Stromal cell of bone marrow (primary cell): ENCODE measurements around the gene CARMIL1.

ENCODE experiments used
- DNase-seq: peaks from one replicate; pipeline ENCODE4 v3.0.0-alpha.2; 2012; ENCODE audit warnings: low read depth

The CARMIL1 gene

GRCh38 chr6:25477006-25477590 is 197.9 kb downstream of the CARMIL1 start:
- DNase-seq: no peak

DNA sequence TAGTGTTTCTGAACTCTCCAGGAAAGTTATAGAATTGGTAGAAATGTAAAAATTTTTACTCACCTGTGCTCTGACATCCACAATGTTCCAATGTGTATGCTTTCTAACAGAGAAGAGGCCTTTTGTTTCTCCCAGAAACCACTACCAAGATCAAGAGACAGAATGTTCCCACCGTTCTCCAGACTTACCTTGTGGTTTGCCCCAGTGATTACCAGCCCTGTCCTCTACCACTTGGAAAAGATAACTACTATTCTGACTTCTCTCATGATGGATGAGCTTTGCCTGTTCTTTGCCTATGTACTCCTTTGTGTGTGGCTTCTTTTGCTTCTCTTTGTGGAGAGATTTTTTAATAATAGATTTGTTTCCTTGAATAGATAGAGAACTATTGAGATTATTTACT is 199.8 kb downstream of the CARMIL1 start:
- no peak for DNase-seq

GRCh38 chr6:25481267-25481666 is 202.1 kb downstream of the CARMIL1 start:
- DNase-seq: no peak

DNA sequence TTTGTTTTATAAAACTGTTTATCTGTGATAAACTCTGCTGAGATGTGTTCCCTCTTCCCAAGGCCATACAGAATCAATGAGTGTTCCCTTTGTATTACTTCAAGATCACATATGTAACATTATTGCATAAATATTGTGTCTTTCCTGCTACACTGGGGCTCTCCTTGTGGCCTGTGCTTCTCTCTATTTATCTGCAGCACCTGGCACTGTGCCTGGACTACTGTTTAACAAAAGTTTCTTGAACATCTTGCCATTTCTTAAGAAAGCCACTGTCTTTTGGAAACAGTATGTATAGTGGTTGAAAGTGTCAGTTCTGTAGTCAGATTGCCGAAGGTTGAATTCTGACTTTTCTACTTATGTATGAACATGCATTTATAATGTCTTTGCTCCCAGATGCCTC is 203.8 kb downstream of the CARMIL1 start:
- DNase-seq: no peak

GRCh38 chr6:25483943-25484342 is 204.8 kb downstream of the CARMIL1 start:
- DNase-seq: no peak

DNA sequence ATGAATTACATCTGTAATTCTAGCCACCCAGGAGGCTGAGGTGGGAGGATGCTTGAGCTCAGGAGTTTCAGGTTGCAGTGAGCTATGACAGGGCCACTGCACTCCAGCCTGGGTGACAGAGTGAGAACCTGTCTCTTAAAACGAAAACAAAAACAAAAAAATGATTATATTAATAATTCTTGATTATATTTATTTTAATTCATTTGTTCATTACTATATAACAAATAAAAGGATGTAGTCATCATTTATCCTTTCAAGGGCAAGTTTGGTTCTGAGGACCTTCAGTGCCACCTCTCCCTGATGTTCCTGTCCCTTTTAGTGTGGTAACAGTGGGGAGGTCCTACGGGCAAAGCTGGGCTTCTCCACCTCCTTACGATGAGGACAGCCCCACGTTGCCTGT is 205.7 kb downstream of the CARMIL1 start:
- DNase-seq: no peak

DNA sequence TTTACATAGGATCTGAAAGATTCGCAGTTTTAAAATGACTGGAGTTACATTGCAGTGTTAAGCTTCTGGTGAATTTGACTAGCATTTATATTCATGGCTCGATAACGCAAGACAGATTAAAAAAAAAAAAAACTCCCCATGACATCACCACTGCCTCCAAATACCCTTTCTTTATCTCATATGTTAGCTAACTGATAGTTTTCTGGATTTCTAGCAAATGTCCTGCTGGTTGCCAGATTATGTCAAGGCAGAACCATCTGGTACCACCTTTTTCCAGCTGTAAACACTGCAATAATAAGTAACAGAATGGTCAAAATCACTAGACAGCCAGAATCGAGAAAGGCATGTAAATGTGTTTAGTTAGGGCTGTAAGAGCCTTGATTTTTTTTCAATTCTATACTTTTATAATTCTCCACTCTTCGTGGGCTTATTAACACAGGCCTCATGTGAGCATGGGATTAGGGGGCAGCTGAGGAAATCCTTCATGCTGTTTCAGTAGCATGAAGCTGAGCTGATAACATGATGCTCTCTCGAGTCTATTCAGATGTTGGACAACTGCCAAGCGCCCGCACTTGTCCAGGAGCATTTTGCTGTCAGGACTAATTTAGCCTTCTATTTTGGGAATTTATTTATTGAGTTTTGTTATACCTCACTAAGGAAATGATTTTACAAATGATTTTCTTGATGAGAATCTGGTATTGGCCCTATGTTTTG is 206.8 kb downstream of the CARMIL1 start:
- no peak for DNase-seq

DNA sequence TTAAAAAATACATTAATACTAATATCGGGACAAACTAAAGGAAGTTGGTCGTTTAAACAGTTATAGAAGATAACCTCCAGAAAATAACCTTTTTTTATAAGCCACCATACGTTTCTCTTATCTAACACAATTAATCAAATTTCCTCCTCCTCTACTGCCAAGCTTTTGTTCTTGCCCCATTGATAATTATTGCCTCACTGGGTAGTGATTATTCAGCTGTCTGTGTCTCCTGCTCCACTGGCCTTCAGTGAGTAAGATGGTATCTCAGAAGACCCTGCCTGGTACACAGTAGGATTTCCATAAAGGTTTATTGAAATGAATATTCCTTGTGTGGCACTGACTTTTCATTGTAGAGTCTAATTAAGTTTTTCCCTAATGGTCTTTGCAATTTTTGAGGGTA is 207.4 kb downstream of the CARMIL1 start:
- no peak for DNase-seq

DNA sequence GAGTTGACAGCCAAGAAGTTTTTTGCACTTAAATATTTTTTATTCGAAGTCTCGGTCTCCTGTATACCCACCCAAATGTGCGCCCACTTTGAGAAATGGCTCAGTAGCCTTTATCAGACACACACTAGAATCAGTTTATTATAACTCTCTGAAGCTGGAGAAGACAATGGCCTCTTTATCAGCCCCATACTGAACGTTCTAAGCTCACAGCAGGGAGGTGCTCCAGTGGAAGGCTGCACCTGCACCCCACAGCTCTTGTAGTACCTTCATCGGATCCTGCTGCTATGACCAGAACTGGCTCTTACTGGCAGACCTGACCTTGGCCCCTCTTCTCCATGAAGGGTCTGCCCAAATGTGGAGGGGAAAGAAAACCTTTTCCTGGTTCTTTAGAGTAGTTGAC is 207.8 kb downstream of the CARMIL1 start:
- no peak for DNase-seq

DNA sequence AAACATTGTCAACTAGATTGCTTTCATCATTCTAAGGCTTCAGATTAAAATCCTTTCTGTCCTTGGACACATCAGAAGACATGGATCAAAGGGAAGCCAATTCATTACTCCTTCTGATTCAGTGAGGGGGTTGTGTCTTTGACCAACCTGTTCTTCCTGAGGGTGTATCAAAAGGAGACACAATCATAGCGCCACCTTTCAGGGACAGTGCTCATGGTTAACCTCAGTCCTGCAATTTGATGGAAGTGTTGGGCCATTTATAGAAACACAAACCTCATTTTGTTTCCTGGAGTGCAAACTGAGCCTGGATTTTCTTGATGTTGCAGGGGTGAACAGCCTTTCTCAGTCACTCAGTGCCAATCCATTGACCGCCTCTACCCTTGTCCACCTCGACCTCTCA is 209.0 kb downstream of the CARMIL1 start:
- no peak for DNase-seq

DNA sequence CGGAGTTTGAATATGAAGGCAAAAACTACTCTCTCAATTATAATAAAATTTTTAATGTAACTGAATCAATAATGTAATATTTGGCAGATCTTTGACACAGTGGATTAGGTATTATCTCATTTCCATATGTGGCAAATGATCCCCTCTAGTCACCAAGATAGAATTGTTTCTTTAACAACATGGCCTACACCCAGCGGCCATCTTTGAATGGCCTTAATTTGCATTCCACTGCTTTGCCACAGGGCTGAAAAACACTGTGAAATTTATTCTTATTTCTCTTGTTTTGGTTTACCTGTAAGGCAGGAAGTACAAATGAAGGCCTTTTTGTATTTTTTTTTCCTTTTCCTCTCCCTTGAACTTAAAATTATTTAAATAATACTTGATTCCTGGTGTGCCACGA is 210.2 kb downstream of the CARMIL1 start:
- DNase-seq: no peak

DNA sequence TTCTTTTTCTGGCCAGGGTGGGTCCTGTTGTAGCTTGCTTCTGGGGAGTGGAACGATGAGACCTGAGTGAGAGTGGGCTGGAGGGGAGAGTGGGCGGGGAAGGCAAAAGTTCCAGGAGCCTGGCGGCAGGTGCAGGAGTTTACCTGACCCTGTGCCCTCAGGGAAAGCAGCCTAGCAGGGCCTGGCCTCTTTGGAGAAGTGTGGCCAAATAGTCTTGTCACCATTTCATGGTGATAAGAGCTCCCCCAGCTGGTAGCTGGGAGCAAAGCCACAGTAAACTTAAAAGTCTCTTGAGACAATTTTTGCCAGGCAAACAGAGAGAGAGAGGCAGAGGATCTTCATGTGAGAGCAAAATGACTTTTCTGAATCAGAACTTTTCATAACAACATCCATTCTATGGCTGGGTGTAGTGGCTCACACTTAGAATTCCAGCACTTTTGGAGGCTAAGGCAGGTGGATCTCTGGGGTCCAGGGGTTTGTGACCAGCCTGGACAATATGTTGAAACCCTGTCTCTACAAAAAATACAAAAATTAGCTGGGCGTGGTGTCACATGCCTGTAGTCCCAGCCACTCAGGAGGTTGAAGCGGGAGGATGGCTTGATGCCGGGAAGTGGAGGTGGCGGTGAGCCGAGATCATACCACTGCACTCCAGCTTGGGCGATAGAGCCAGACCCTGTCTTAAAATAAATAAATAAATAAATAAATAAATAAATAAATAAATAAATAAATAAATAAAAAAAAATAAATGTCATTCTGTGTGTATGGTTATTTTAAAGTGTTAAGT is 211.0 kb downstream of the CARMIL1 start:
- DNase-seq: peak; percentile 80

DNA sequence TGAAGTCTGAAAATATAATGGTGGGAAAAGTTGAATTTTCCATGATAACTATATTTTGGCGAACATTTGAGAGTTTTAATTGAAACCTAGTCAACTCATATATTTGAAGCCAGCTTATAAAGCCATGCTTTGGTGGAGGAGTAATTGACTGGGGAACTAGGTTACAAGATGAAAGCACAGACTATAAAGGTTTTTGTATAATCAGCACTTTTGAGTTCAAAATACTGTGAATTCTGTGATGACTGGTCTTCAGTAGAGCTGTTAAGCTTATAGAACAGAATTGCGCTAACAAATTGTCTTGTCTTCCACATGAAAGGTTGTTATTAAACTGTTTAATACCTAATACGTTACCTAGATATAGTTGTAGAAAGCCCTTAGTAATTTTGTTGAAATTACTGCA is 213.8 kb downstream of the CARMIL1 start:
- DNase-seq: no peak

DNA sequence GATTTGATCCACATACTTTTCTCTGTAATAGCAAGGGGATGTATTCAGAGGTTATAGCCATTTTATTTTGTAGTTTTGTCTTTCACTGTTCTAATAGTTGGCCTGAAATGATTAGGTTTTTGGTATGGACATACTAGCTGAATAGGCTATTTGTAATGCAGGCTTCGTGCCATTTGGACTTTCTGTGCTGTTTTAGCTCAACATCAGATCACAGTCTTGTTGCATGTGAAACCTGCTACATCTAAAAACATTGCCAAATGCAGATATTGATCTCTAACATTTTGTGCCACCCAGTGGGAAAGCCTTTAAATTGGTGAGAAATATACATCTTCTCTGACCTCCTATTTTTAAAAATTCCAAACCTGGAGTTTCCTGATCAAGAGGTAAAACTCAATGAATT is 215.3 kb downstream of the CARMIL1 start:
- no peak for DNase-seq

DNA sequence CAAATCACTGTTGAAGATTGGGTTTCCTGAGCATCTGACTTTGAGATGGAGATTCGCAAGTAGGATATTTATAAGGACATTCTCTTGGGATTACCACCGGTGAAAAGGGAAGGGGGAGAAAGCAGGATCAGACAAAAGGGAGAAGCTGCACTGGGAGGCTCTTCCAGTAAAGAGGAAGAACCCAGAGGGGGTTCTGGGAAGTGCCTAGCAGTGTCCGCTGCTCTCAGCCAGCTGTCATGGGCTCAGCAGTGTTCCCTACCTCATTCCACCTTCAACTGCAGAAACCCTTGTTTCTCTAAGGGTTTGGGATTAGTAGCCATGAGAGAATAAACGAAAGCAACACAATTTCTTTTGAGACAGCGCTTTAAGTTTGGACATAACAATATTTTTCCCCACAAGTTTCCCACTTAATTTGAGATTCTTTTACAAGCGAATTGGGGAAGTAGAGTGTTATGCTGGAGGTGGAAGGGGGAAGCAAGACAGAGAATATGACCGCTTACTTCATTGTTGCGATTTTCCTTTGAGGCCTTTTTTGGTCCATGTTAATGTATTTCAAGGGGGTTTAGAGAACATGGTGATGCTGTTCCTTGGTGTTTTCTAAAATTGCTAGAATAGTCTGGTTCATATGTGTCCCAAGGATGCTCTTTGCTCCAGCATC is 218.3 kb downstream of the CARMIL1 start:
- DNase-seq: no peak

- DNase-seq: no peak
Observed at GRCh38 chr6:25498505-25498904, 219.3 kb downstream of the CARMIL1 start.

GRCh38 chr6:25499615-25500235 is 220.6 kb downstream of the CARMIL1 start:
- DNase-seq: peak; percentile 9

DNA sequence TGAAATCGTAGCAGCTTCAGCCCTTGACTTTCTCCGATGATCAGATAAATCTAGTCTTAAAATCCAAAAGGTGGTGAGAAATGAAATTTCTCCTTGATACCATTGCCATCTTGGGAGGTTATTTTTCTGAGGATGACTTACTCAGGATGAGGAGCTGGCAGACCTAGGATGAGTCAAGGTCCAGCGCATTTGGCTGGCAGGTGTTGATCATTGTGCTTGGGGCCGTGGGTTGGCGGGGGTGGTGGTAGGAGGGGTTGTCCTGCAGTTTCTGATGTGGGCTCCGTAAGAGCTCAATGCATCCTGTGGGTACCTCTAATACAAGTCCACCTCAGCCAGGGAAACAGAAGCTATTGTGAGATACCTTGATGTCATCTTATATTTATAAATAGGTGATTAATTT is 224.5 kb downstream of the CARMIL1 start:
- no peak for DNase-seq

DNA sequence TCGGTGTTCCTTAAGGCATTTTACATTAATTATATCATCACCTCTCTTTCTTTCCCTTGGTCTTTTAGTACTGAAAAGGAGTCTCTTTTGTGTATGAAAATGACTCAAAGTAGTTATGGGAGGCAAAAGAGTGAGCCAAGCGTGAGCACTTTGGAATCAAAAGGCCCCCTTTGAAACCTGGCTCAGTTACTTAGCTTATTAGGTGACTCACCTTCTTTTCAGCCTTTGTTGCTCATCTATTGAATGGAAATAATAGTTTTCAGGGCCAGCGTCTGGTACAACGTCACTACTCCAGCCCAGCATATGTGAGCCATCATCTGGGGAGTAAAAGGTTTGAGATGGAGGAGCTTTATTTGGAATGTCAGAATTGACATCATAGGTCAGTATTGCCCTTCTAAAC is 225.5 kb downstream of the CARMIL1 start:
- DNase-seq: peak; percentile 20

DNA sequence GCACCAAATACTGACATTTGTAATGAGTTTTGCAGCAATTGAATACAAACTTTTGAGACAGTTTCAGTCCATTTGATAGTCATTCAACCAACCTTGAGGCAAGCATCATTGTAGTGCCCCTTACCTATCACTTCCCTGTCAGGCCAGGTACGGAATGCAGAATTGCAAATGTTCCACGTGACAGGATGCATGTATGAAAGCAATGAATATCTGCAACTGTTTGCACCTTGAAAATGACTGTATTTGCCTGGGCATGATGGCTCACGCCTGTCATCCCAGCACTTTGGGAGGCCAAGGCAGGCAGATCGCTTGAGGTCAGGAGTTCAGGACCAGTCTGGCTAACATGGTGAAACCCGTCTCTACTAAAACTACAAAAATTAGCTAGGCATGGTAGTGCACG is 226.8 kb downstream of the CARMIL1 start:
- no peak for DNase-seq

DNA sequence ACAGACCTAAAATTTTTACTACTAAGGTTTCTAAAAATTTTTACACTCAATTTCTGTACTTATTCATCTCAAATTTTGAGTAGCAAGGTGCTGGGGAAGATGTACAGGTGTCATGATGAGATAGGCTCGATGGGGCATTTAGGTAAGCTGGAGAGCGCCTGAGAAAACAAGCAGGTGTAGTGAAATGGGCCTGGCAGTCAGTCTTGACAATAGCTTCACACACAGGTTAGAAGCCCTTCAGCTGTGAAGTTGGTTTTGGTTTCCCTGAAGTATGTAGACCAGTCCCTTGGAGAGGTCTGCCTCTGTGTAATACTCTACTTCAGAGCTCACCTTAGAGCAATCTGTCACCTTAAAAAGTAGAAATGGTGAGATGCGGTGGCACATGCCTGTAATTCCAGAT is 228.9 kb downstream of the CARMIL1 start:
- DNase-seq: no peak

- DNase-seq: peak; percentile 51
Observed at GRCh38 chr6:25511376-25511775, 232.2 kb downstream of the CARMIL1 start.
